Activated naive CD4-positive, alpha-beta T cell treated with anti-CD3 and anti-CD28 coated beads, Interleukin-2, amount 10 ng/mL, durations not matched to agents 7 days and 5 days (primary cell): Measurements from ENCODE around the gene MPP2.

Source experiments
- CTCF ChIA-PET: fragments of 350-600 bp; sonication (Branson Sonifier 250); formaldehyde crosslinking; loops from one replicate; lab custom pipeline; 2021; ENCODE audit warnings: antibody characterized with exemption; lab: Charles Lee
- DNase-seq: peaks from one replicate; pipeline ENCODE4 v3.0.0-alpha.2; 2020
- H3K27ac Mint-ChIP-seq: one replicate; pipeline ENCODE4 v1.8.0; 2021; ENCODE audit warnings: mild to moderate bottlenecking, moderate library complexity, mixed read lengths
- H3K27me3 Mint-ChIP-seq: one replicate; pipeline ENCODE4 v1.8.0; 2021; ENCODE audit warnings: mild to moderate bottlenecking, mixed read lengths
- H3K36me3 Mint-ChIP-seq: one replicate; pipeline ENCODE4 v1.8.0; 2021; ENCODE audit warnings: mixed read lengths
- H3K4me1 Mint-ChIP-seq: one replicate; pipeline ENCODE4 v1.8.0; 2021; ENCODE audit warnings: mixed read lengths
- H3K4me3 Mint-ChIP-seq: one replicate; pipeline ENCODE4 v1.8.0; 2021; ENCODE audit warnings: mild to moderate bottlenecking, moderate library complexity, mixed read lengths
- H3K9me3 Mint-ChIP-seq: one replicate; pipeline ENCODE4 v1.8.0; 2021; ENCODE audit warnings: mixed read lengths

The MPP2 gene, protein sequence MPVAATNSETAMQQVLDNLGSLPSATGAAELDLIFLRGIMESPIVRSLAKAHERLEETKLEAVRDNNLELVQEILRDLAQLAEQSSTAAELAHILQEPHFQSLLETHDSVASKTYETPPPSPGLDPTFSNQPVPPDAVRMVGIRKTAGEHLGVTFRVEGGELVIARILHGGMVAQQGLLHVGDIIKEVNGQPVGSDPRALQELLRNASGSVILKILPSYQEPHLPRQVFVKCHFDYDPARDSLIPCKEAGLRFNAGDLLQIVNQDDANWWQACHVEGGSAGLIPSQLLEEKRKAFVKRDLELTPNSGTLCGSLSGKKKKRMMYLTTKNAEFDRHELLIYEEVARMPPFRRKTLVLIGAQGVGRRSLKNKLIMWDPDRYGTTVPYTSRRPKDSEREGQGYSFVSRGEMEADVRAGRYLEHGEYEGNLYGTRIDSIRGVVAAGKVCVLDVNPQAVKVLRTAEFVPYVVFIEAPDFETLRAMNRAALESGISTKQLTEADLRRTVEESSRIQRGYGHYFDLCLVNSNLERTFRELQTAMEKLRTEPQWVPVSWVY

DNA sequence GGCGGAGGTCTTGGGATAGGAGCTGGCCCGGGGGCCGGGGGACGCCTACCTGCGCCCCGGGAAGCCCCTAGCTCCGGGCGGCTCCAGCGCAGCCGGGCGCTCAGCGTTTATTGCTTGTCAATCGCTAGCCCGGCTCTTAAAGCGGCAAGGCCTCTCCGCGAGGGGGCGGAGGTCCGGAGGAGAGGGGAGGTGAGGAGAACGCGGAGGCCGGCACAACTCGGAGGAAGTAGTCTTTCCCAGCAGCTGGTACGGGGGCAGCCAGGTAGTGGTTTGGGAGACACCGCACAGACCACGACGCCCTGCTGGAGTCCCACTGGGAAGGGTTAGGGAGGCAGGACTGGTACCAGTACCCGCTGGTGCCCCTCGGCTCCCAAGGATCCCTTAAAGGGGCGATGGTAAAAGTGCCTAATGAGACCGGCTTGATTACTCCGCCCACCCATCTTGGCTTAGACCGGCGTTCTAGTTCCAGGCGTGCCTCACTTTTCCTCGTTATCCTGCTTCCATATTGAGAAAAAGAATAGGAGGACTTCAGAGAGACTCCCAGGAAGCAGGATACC, at the start of gene MPP2:
Gene MPP2 (minus strand): TSS at position 112 of the 557 bp plus-strand sequence. CDS start 3,076 bp downstream, outside the sequence.
- H3K4me3 Mint-ChIP-seq, result peak within 1 kb of the TSS; percentile 57
- peak; percentile 70 for DNase-seq
- H3K27me3 Mint-ChIP-seq, result peaks cover 75% of the 10 kb centered on the region
- peaks cover 21% of the 10 kb centered on the region for H3K4me1 Mint-ChIP-seq
- H3K27ac Mint-ChIP-seq, result no peak within 1 kb of the TSS
- CTCF ChIA-PET, result interaction anchor here (1.2 to 4.0 kb wide), 2 partner anchors 28 to 88 kb away, joined by 3 to 24 read pairs; no protein-coding TSS in a partner anchor
- no peaks in the 10 kb centered on the region for H3K36me3 Mint-ChIP-seq
- no peaks in the 10 kb centered on the region for H3K9me3 Mint-ChIP-seq

DNA sequence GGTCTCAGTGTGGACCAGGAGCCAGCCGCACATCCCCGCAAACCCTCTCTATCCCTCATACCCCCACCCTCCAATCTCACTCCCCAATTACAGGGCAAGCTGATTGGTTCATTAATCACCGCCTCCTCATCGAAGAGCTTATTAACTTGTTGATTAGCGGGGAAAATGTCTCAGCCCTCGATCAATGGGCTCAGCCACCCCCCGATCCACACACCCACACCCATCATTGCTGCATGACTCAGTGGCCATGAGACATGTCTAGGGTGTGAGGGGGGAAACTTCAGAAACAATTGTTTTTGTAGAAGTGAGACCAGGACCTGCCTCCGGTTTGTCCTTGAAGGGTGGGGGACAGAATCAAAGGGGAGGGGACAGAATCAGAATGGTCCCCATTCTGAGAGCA, 48.9 kb upstream of the MPP2 start:
- Mint-ChIP-seq H3K4me3 (no peak overlapping the region), H3K4me1 (peaks cover 5% of the 10 kb centered on the region), H3K36me3 (no peaks in the 10 kb centered on the region), H3K27me3 (peaks cover 59% of the 10 kb centered on the region), H3K9me3 (no peaks in the 10 kb centered on the region), H3K27ac (no peak overlapping the region)
- CTCF ChIA-PET, result interaction anchor here (1.3 to 2.7 kb wide), 2 partner anchors 12 to 31 kb away, joined by 3 to 15 read pairs; no protein-coding TSS in a partner anchor
- no peak for DNase-seq

DNA sequence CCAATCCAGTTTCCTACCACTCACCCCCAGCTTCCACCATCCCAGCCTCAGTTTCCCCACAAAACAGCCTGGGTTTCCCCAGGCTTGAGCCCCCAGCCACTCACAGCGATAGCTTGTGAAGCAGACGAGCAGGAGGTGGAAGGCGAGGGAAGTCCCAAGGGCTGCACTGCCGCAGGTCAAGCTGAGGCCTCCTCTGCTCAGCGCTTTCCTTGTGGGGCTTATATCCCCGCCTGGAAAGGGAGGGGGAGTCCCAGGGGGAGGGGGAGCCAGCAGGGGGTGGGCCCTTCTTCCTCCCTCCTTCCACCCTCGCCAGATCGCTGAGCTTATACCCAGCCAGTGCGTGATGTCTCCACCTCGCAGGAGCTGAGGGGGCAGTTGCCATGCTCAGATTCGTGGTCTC, 46.4 kb upstream of the MPP2 start, which contains the start of gene PYY:
Gene PYY (minus strand): TSS at position 195 of the 400 bp plus-strand sequence. CDS start 457 bp downstream, outside the sequence.
- Mint-ChIP-seq H3K36me3 (no peaks in the 10 kb centered on the region), H3K27ac (no peak within 1 kb of the TSS), H3K4me1 (peaks cover 5% of the 10 kb centered on the region), H3K27me3 (peaks cover 79% of the 10 kb centered on the region), H3K4me3 (no peak within 1 kb of the TSS), H3K9me3 (no peaks in the 10 kb centered on the region)
- CTCF ChIA-PET, result interaction anchor here (2.7 kb wide), 1 partner anchor 9 kb away, joined by 15 read pairs; no protein-coding TSS in a partner anchor
- DNase-seq, result no peak

DNA sequence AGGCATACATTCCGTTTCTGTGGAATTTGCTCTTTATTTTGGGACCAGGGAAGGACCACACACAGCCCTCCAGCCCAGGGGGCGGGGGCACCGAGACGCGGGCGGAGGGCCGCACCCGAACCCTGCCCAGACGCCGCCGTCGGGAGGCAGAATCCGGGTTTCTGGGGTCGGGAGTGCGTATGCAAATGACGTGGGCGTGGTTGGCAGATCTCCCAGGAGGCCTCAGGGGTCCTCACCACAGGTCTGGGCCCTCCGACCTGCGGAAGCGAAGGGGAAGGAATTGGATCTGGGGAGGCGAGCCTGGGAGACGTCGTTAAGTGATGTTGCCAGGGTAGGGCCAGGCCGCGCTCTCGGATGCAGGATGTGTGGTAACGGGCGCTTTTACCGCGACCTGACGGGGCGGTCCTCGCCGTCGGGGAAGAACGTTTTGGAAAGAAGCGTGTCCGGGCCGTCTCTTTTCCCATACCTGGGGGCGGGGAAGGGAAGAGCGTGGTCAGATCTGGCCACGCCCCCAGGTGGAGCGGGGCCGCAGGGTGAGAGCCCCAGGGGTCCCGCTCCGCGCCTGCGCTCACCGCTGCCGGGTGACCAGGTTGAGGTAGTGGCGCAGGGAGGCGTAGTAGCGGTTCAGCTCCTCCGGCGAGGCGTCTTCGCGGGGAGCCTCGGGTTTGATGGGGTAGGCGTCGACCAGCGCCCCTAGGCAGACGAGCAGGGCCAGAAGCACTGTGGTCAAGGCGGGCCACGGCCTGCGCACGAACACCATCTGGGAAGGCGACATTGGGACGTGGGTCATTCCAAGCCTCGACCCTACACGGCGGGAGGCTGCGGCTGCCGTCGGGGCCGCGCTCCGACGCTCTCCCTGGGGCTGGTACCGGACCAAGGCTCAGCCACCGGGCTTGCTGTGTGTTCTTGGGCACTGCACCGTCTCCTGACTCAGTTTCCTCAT, 45.7 kb upstream of the MPP2 start:
- peaks cover 83% of the 10 kb centered on the region for H3K27me3 Mint-ChIP-seq
- CTCF ChIA-PET, result no interaction called here
- no peaks in the 10 kb centered on the region for H3K9me3 Mint-ChIP-seq

DNA sequence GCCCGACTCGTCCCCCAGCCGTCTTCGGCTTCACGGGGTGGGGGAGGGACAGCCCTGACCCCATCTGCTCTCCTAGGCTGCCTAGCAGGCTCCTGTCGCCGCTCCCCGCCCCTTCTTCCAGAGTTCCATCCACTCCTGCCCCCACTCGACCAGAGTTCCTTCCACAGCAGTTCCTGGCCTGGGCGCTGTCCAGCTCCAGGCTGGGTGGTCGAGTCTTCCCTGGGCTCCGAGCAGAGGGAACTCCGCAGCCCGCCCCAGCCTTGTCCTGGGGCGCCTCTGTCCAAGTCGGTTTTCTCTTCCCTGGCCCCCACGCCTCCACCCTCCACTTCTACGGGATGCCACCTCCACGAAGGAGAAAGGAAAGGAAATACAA, 45.0 kb upstream of the MPP2 start:
- CTCF ChIA-PET, result no interaction called here
- DNase-seq, result no peak
- Mint-ChIP-seq H3K4me3 (no peak overlapping the region), H3K27ac (peak overlapping the region; percentile 37), H3K9me3 (no peaks in the 10 kb centered on the region), H3K27me3 (peaks cover 85% of the 10 kb centered on the region), H3K4me1 (peaks cover 9% of the 10 kb centered on the region), H3K36me3 (no peaks in the 10 kb centered on the region)

More for the DNA sequence above, 45.7 kb upstream of the MPP2 start:
- Mint-ChIP-seq H3K36me3 (no peaks in the 10 kb centered on the region), H3K4me1 (peaks cover 5% of the 10 kb centered on the region), H3K27ac (no peak overlapping the region), H3K4me3 (no peak overlapping the region)
- peak; percentile 31 for DNase-seq

DNA sequence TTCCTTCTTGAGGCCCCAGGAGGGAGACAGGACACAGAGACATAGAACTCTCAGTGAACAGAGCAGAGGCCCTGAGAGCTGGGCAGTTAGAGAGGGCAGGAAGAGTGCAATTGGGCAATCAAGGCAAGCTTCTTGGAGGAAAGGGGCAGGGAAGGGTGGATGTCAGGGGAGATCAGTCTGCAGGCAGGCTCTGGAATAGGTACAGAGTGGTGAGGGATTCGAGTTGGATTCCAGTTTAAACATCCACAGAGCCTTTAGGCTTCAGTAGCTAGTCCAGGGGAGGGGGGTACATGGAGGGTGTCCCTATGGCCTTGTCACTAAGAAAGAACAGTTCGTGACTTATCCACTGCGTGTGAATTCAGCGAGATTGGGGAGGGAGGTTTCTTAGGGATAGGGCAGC, 44.4 kb upstream of the MPP2 start:
- Mint-ChIP-seq H3K27ac (no peak overlapping the region), H3K27me3 (peaks cover 90% of the 10 kb centered on the region)
- CTCF ChIA-PET, result interaction anchor here (1.4 kb wide), 1 partner anchor 89 kb away, joined by 3 read pairs; no protein-coding TSS in a partner anchor

DNA sequence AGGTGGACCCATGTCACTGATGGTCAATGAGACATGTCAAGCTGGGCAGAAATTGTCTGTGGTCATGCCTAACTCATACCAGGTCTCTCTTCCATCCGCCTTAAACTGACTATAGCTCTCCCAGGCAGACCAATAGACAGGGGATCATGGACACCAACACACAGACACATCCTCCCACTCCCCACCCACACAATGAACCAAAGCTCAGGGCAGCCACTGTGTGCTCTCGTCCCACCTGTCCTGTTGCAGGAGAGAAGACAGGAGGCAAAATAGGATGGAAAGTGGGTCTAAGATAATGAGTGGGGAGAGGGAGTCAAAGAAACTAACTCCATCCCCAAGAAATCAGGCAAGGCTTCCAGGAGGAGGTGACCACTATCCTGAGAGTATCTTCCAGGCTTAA, 43.2 kb upstream of the MPP2 start:
- Mint-ChIP-seq H3K27me3 (peaks cover 80% of the 10 kb centered on the region), H3K4me1 (peaks cover 10% of the 10 kb centered on the region), H3K4me3 (no peak overlapping the region), H3K27ac (no peak overlapping the region), H3K36me3 (no peaks in the 10 kb centered on the region), H3K9me3 (no peaks in the 10 kb centered on the region)
- CTCF ChIA-PET, result interaction anchor here (1.4 kb wide), 1 partner anchor 91 kb away, joined by 3 read pairs; no protein-coding TSS in a partner anchor
- no peak for DNase-seq

More for the DNA sequence above, 44.4 kb upstream of the MPP2 start:
- Mint-ChIP-seq H3K4me1 (peaks cover 10% of the 10 kb centered on the region), H3K4me3 (no peak overlapping the region), H3K36me3 (no peaks in the 10 kb centered on the region), H3K9me3 (no peaks in the 10 kb centered on the region)
- no peak for DNase-seq

DNA sequence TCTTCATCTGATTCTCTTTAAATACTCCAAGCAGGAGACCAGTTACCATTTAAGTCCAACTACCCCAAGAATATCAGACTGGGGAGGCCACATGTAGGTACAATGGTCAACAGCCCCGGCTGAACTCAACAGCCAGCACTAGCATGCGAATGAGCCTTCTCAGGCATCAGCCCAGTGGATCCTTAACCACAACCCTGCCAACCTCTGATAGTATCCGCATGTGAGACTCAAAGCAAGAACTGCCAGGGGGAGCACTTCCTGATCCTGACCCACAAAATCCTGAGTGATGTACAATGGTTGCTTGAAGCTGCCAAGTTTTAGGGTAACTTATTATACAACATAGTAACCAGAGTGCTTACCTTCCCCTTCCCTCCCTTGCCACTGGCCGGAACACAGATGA, 42.4 kb upstream of the MPP2 start:
- Mint-ChIP-seq H3K9me3 (no peaks in the 10 kb centered on the region), H3K27ac (no peak overlapping the region), H3K27me3 (peaks cover 73% of the 10 kb centered on the region), H3K36me3 (no peaks in the 10 kb centered on the region), H3K4me3 (no peak overlapping the region), H3K4me1 (peaks cover 10% of the 10 kb centered on the region)
- CTCF ChIA-PET, result no interaction called here
- DNase-seq, result no peak

DNA sequence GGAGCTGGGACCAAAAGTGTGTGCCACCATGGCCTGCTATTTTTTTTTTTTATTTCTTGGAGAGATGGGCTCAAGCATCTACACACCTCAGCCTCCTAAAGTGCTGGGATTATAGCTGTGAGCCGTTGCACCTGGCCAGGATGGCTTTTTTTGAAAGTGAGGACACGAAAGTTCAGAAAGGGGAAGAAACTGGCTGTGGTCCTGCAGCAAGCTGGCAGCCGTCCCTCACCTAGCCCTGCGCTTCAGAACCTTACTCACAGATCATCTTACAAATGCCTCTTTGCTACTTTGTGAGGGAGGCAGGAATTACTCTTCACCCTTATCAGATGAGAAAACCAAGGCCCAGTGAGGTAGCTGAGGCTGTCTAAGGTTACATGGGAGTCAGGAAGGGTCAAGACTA, 39.4 kb upstream of the MPP2 start:
- no peaks in the 10 kb centered on the region for H3K36me3 Mint-ChIP-seq
- CTCF ChIA-PET, result interaction anchor here (1.0 to 5.7 kb wide), 4 partner anchors 21 to 95 kb away, joined by 3 to 59 read pairs (median 30); no protein-coding TSS in a partner anchor
- no peaks in the 10 kb centered on the region for H3K9me3 Mint-ChIP-seq
- DNase-seq, result no peak
- H3K4me3 Mint-ChIP-seq, result no peak overlapping the region
- H3K27ac Mint-ChIP-seq, result no peak overlapping the region
- peaks cover 52% of the 10 kb centered on the region for H3K27me3 Mint-ChIP-seq
- H3K4me1 Mint-ChIP-seq, result peaks cover 7% of the 10 kb centered on the region

DNA sequence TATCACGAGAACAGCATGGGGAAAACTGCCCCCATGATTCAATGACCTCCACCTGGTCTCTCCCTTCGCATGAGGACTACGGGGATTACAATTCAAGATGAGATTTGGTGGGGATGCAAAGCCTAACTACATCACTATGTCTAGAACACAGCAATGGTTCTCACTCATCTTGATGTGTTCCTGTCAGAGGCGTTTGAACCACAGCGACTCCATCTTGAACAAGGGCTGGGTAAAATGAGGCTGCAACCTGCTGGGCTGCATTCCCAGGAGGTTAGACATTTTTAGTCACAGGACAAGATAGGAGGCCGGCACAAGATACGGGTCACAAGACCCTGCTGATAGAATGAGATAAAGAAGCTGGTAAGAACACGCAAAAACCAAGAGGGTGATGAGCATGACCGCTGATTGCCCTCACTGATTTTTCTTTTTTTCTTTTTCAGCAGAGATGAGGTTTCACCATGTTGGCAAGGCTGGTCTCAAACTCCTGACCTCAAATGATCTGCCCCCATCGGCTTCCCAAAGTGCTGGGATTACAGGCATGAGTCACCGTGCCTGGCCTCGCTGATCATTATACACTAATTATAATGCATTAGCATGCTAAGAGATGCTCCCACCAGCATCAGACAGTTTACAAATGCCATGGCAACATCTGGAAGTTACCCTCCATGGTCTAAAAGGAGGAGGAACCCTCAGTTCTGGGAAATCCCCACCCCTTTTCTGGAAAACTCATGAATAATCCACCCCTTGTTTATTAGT, 37.9 kb upstream of the MPP2 start:
- CTCF ChIA-PET, result interaction anchor here (1.3 to 5.7 kb wide), 9 partner anchors 10 to 223 kb away, joined by 3 to 59 read pairs (median 12); no protein-coding TSS in a partner anchor
- Mint-ChIP-seq H3K4me1 (peaks cover 7% of the 10 kb centered on the region), H3K4me3 (no peak overlapping the region), H3K27ac (no peak overlapping the region), H3K9me3 (no peaks in the 10 kb centered on the region), H3K36me3 (no peaks in the 10 kb centered on the region), H3K27me3 (peaks cover 47% of the 10 kb centered on the region)
- no peak for DNase-seq

DNA sequence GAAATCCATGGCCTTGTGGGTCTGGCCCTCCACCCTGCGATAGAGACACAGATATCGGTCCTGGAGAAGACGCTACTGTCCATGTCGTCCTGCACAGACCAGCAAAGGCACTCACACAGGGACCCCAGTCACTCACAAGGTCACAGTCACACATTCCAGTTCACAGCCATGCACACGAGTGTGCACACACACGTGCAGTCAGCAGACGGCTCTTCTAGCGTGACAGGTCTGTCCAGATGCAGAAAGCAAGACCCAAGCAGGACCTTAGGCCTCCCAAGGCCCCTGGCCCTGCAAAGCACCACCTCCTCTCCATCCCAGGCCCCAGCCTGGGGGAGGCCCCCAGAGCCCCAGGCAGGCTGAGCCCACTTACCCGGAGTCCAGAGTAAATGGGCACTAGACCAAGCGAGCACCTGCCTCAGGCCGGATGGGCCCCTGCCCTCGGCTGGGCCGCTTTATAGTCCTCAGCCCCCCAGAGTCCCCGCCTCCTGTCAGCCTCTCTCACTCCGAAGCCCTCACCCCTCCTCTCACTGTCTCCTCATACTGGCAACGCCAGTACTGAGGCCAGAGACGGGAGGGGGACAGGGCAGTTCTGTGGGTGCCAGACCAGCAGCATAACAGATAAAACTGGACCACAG, 34.8 kb upstream of the MPP2 start, which contains the start of gene PPY:
Gene PPY (minus strand): TSS at position 426 of the 635 bp plus-strand sequence. CDS start 822 bp downstream, outside the sequence.
- peaks cover 16% of the 10 kb centered on the region for H3K4me1 Mint-ChIP-seq
- CTCF ChIA-PET, result interaction anchor here (0.9 to 5.7 kb wide), 8 partner anchors 16 to 226 kb away, joined by 3 to 59 read pairs (median 12); no protein-coding TSS in a partner anchor
- peaks cover 54% of the 10 kb centered on the region for H3K27me3 Mint-ChIP-seq
- H3K4me3 Mint-ChIP-seq, result no peak within 1 kb of the TSS
- H3K36me3 Mint-ChIP-seq, result no peaks in the 10 kb centered on the region
- no peak within 1 kb of the TSS for H3K27ac Mint-ChIP-seq
- no peaks in the 10 kb centered on the region for H3K9me3 Mint-ChIP-seq
- DNase-seq, result no peak

DNA sequence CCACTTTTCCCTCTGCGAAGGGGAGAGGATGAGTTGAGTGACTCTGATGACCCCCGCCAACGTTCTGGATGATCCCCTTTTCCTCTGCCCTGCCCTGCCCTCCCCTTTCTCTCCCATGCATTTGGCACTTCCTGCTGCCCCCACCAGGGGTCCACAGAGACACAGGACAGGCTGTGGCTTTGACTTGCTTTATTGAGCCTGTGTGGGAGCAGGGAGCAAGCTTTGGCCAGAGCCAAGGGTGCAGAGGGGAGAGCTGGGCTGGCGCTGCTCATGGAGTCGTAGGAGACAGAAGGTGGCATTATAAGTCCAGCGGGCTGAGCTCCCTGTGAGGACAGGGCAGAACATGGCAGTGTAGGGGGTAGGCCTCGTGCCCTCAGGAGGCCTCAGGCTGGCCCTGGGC, 33.3 kb upstream of the MPP2 start:
- peaks cover 54% of the 10 kb centered on the region for H3K27me3 Mint-ChIP-seq
- no peak overlapping the region for H3K4me3 Mint-ChIP-seq
- peak overlapping the region; percentile 33 for H3K27ac Mint-ChIP-seq
- no peaks in the 10 kb centered on the region for H3K36me3 Mint-ChIP-seq
- H3K4me1 Mint-ChIP-seq, result peaks cover 16% of the 10 kb centered on the region
- no peaks in the 10 kb centered on the region for H3K9me3 Mint-ChIP-seq
- DNase-seq, result peak; percentile 44
- CTCF ChIA-PET, result interaction anchor here (1.2 kb wide), 1 partner anchor 100 kb away, joined by 4 read pairs; no protein-coding TSS in a partner anchor
